Activated naive CD8-positive, alpha-beta T cell treated with anti-CD3 and anti-CD28 coated beads, Interleukin-2, amount 50 U/mL, for 16 hours (primary cell): Measurements from ENCODE around the gene YTHDC2.
A peak's percentile ranks its signal among the peaks of the same experiment; 100 is the strongest.
"Not testable (repeated sequence)": the region's sequence is repeated elsewhere in the genome, so short reads cannot be mapped to it uniquely, and the experiment has no call there.

Experiments used
- DNase-seq: peaks from one replicate; pipeline ENCODE4 v3.0.0-alpha.2; 2020; ENCODE audit warnings: low read depth, low spot score

The YTHDC2 gene

DNA sequence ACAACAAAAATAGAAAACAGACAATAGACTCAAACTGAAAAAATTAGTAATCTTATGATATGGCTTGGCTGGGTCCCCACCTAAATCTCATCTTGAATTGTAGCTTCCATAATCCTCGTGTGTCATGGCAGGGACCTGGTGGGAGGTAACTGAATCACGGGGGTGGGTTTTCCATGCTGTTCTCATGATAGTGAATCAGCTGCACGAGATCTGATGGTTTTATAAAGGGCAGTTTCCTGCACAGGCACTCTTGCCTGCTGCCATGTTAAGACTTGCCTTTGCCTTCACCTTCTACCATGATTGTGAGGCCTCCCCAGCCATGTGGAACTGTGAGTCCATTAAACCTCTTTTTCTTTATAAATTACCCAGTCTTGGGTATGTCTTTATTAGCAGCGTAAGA lies 89.8 kb downstream of the YTHDC2 start:
- not testable (repeated sequence) for DNase-seq

GRCh38 chr5:113606298-113607134 lies 93.0 kb downstream of the YTHDC2 start:
- DNase-seq, result peak; percentile 4

DNA sequence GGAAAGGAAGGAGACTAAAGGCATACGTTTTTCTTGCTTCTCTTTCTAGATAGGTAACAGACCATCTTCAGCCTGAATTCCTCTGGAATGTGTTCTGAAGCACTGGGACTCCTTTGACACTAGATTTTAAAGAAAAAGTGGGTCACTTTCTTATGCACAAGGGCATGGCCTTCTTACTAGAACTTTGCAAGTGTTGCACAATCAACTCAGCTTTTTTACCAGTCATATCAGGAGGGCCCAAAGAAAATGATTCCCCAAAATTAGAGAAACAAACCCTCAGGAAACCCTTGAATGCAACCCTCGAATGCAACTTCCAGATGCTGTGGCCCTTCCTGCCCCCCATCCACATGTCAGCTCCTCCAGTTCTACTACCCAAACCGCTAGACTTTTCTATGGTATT lies 93.9 kb downstream of the YTHDC2 start:
- DNase-seq, result no peak

GRCh38 chr5:113608113-113608596 lies 94.7 kb downstream of the YTHDC2 start:
- no peak for DNase-seq

DNA sequence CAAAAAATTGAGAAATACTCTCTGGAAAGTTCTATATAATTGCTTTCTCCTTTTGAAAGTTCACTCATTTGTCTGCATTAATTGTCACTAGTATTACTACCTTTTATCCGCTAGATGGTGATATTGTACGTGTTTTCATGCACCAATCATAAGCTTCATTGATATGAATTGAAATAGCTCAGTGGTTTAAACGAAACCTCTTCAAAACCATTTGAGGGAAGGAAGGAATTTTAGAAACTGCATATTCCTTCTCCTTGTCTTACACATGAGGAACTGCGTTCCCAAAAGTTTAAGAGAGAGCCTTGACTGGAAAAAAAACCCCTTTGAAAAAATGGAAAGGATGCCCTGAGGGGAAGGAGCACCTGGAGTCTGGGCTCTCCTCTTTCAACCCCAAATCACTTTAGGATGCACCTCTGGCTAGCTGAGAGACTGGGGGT lies 98.6 kb downstream of the YTHDC2 start:
- DNase-seq, result no peak

GRCh38 chr5:113614191-113614590 lies 100.7 kb downstream of the YTHDC2 start:
- DNase-seq, result no peak

DNA sequence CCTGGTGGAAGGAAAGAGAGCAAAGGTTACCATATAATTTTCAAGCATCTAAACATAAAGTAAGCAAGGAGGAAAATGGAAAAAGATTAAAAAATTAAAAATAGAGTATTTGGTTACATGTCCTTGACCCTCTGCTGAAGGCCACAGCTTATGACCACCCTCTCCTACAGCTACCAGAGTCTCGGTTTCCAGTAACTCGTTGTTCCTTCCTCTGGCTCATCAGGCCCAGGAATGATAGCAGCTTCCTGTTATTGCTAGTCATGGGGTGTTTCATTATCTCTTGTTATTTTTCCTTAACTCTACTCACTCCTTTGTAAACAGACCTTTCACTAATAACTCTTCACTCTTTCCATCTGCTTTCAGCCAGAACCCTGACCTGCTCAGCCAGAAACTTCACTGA lies 102.2 kb downstream of the YTHDC2 start:
- DNase-seq, result no peak

GRCh38 chr5:113617191-113617796 lies 103.8 kb downstream of the YTHDC2 start:
- DNase-seq, result no peak

DNA sequence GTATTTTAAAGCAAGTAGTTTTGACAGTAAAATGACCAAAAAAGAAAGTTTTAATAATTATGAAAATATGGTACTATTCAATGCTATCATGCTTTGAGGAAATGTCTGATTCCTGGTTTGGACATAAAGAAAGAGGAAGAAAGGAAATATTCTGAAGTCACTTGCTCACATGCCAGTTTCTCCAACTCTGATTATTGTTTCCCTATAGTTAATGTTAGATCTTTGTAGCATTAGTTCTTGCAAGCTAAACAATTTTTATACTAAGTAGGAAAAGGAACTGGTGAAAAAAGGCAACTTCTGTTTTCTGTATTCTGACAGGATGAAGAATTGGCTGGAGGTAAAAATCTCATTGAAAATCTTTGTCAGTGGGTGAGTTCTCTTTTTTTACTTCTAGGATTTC lies 119.5 kb downstream of the YTHDC2 start:
- no peak for DNase-seq

GRCh38 chr5:113634957-113635356 lies 121.5 kb downstream of the YTHDC2 start:
- no peak for DNase-seq

GRCh38 chr5:113641715-113642114 lies 128.2 kb downstream of the YTHDC2 start:
- DNase-seq, result no peak
